Measurements from ENCODE around the gene GIPC3.
"Not testable (repeated sequence)": the region's sequence is repeated elsewhere in the genome, so short reads cannot be mapped to it uniquely, and the experiment has no call there.

Gene GIPC3

DNA sequence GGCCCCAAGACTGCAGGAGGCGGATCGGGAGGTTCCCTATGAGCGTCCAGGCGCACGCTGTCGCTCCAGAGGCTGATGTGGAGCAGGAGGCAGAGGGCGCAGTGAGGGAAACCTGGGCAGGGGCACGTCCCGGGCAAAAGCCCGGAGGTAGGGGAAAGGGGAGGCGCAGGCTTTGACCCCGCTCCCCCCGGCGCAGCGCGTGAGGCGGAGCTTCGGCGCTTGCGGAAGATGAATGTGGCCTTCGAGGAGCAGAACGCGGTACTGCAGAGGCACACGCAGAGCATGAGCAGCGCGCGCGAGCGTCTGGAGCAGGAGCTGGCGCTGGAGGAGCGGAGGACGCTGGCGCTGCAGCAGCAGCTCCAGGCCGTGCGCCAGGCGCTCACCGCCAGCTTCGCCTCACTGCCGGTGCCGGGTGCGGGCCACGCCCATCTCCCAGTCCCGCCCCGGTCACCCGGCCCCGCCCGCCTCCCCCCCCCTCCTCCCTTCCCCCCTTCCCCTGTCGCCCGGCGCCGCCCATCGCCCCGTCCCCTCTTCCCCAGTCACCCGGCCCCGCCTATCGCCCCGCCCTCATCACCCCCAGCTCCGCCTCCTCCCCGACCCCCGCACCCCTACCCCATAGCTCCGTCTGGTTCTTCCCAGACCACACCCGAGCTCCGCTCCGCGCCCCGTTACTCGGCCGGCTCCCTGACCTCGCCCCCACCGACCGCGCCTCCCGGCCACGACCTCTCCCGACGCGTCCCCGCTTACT lies 8.4 kb upstream of the GIPC3 start:
- no peak for DNase-seq (ENCODE audit: low read depth)

DNA sequence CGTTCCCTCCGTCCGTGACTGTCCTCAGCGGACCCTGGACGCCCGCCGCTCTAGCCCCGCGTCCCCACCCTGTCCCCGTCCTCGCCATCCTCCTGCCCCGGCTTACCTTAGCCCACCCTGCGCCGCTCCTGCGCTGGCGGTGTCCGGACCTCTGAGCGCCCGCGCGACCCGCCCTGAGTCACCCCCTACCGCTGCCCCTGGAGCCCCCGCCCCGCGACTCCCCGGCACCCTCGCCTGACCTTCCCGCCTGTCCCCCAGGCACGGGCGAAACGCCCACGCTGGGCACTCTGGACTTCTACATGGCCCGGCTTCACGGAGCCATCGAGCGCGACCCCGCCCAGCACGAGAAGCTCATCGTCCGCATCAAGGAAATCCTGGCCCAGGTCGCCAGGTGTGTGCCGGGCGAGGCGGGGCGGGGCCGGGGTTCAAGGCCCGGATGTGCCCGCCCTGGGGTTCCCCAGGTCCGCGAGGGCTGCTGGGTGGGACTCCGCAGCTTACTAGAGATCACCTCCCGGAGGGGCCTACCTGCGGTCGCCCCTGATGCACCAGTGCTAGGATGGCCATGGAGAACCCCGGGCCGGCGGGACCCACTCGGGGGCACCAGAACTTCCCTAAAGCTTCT lies 7.4 kb upstream of the GIPC3 start:
- no peak for DNase-seq (ENCODE audit: low read depth)

DNA sequence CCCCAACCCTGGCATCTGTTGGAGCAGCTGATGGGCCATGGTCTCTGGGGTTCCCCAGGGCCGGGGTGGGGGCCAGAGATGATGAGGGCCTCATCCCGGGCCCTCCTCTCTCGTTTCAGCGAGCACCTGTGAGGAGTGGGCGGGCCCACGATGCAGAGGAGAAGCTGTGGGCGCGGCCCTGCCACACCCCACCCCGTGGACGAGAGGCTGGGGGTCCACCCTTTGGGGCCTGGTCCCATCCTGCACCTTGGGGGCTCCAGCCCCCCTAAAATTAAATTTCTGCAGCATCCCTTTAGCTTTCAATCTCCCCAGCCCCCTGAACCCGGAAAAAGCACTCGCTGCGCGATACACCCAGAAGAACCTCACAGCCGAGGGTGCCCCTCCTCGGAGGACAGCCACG lies 6.9 kb upstream of the GIPC3 start:
- DNase-seq (ENCODE audit: low read depth) = no peak

DNA sequence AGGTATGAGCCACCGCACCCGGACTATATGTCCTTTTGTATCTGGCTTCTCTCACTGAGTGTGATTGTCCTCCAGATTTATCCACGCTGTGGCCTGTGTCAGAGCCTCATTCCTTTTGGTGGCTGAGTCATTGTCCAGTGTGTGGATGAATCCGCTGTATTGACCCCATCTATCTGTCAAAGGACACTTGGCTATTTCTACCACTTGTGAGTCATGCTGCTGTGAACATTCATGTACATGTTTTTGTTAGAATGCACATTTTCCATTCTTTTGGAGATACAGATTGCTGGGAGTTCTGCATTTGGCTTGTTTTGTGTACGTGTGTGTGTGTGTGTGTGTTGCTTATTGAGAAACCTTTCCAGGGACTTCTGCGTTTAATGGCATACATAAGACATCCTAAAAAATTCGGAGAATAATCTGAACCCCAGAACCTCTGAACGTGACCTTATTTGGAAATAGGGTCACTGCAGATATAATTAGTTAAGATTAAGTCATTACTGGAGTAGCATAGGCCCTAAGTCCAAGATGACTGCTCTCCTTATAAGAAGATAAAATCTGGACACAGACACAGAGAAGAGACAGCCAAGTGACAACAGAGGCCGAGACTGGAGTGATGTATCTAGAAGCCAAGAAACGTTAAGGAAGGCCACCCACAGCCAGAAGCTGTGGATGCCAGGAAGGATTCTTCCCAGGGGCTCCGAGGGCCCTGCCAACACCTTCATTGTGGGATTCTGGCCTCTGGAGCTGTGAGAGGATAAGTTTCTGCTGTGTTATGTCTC lies 4.9 kb upstream of the GIPC3 start:
- DNase-seq (ENCODE audit: low read depth) = no peak

DNA sequence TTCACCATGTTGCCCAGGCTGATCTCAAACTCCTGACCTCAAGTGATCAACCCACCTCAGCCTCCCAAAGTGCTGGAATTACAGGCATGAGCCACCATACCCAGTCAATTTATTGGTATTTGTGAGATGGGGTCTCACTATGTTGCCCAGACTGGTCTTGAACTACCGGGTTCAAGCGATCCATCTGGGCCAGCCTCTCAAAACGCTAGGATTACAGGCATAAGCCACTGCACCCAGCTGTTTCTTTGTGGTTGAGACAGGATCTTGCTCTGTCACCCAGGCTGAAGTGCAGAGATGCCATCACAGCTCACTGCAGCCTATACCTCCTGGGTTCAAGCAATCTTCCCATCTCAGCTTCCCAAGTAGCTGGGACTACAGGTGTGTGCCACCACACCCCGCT lies 3.5 kb upstream of the GIPC3 start:
- DNase-seq (ENCODE audit: low read depth) = not testable (repeated sequence)

DNA sequence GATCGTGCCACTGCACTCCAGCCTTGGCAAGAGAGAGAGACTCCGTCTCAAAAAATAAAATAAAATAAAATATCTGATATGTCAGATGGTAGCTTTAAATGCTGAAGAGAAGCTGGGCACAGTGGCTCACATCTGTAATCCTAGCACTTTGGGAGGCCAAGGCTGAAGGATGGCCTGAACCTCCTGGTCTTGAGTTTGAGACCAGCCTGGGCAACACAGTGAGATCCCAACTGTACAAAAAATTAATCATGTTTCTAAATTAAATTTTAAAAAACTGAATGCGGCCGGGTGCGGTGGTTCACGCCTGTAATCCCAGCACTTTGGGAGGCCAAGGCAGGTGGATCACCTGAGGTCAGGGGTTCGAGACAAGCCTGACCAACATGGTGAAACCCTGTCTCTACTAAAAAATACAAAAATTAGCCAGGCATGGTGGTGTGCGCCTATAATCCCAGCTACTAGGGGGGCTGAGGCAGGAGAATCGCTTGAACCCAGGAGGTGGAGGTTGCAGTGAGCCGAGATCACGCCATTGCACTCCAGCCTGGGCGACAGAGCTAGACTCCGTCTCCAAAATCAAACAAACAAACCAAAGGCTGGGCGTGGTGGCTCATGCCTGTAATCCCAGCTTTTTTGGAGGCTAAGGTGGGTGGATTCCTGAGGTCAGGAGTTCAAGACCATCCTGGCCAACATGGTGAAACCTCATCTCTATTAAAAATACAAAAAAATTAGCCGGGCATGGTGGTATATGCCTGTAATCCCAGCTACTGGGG lies 1.1 kb upstream of the GIPC3 start:
- not testable (repeated sequence) for DNase-seq (ENCODE audit: low read depth)

DNA sequence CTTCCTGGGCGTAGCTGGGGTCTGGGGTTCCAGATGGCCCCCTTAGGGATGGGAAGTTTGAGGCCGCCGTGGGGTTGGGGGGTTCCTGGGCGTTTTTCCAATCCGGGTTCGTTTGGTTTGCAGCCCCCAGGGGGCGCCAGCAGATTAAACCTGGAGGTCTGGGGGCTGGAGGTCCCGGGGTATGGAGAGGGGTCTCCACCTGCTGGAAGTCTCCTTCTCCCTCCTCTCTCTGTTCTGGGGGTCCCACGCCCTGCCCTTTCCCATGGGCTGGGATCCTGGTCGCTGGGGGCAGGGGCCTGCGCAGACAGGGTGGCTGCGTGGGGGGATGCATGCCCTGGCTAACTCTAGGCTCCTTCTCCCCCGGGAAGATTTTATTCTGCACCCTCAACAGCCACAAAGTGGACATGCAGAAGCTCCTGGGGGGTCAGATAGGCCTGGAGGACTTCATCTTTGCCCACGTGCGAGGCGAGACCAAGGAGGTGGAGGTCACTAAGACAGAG lies 899 bp downstream of the GIPC3 start:
- DNase-seq (ENCODE audit: low read depth) = peak; percentile 21

DNA sequence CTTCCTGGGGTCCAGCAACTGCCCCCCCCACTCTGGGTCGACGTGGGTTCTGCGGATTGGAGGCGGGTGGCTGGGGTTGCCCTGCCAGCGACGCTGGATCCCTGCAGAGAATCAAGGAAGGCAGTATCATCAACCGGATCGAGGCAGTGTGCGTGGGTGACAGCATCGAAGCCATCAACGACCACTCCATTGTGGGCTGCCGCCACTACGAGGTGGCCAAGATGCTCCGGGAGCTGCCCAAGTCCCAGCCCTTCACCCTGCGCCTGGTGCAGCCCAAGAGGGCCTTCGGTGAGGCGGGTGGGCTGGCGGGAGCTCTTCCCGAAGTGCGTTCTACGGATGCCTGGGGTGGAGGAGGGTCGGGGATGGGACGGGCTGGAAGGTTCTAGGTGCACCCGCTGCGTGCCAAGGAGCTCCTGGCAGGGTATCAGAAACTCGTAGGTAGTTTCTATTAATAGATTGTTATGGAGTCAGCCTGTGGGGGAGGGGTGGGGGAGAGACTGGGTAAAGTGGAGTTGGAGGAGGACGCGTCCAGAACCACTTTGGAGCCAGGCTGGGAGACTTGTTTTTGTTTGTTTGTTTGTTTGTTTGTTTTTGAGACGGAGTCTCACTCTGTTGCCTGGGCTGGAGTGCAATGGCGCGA lies 1.5 kb downstream of the GIPC3 start:
- no peak for DNase-seq (ENCODE audit: low read depth)

DNA sequence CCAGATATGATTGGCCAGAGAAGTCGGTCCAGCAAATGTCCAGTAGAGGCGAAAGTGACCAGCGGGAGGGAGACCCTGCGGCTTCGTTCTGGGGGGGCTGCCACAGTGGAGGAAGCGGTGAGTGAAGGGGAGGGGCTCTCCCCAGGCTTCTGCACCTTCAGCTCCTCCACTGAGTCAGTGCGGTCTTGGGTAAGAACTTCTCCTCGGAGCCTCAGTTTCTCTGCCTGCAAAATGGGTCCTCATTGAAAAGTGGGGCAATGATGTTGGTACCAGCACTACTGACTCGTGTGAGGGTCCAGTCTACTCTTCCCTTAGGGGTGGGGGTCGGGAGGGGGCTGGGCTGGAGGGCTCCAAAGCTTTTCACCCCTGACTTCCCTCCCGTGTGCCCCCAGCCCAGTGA lies 4.2 kb downstream of the GIPC3 start:
- DNase-seq (ENCODE audit: low read depth) = no peak

DNA sequence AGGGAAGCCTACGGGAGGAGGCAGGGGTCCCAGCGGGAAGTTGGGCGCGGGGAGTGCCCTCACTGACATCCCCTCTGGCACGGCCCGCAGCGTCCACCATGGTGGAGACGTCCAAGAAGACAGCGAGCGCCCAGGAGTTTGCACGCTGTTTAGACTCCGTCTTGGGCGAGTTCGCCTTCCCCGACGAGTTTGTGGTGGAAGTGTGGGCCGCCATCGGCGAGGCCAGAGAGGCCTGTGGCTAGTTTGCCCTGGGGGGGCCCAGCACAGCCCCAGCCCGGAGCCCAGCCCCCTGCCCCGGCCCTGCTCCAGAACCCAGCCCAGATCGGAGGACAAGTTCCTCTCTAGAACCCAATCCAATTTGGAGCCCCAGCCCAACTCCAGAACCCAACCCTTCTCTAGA lies 4.7 kb downstream of the GIPC3 start:
- DNase-seq (ENCODE audit: low read depth) = no peak

DNA sequence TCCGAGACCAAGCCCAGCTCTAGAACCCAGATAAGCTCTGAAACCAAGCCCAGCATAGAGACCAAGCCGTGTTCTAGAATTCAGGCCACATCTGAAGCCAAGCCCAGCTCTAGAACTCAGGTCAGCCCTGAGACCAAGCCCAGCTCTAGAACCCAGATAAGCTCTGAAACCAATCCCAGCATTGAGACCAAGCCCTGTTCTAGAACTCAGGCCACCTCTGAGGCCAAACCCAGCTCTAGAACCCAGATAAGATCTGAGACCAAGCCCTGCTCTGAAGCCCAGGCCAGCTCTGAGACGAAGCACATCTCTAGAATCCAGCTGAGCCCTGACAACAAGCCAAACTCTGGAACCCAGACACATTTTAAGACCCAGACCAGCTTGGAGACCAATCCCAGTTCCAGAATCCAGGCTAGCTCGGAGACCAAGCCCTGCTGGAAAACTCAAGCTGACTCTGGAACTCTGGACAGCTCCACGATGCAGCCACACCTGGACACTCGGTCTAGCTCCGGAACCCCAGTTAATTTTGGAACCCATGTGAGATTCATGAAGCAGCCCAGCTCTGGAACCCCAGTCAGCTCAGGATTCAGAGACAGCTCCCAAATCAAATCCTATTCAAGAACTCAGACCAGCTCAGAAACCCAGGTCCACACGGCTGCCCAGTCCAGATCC lies 5.8 kb downstream of the GIPC3 start:
- DNase-seq (ENCODE audit: low read depth) = no peak

DNA sequence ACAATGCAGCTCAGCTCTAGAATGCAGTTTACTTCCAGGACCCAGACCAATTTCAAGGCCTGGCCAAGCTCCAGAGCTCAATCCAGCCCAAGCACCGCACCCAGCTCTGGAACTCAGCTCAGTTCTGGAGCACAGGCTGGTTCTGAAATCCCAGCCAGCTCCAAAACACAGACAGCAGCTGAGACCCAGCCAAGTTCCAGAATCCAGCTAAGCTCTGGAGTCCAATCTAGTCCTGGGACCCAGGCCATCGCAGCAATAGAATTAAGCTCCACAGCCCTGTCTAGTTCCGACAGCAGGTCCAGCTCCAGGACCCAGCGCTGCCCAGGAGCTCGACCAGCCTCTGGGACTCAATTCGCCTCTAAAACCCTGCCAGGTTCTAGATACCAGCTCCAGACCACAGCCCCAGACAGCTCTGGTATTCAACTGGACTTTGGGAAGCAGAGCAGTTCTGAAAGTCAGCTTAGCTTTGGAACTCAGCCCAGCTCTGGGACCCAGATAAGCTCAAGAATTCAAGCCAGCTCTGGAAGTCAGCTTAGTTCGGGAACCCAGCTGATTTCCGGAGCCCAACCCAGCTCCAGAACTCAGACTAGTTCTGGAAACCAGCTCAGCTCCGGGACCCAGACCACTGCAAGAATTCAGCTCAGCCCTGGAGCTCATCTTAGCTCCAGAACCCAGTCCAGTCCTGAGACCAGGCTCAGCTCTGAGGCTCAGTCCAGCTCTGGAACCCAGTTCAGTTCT lies 6.8 kb downstream of the GIPC3 start:
- no peak for DNase-seq (ENCODE audit: low read depth)

DNA sequence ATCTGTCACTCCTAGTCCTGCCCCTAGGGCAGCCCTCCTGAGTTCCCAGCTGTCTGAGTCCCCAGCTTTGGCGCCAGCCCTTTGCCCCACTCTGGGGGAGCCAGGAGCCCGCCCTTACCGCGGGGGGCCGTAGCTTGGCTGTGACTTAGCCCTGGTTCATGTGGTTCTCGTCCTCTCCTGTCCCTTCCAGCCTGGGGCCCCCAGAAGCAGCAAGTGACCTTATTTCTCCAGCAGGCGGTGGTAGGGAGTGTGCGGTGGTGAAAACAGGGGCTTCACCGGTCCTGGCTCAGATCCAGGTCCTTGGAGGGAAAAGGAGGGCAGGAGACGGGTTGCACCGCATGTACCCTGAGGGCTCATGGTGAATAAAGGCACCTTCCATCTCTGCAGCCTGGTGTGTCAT lies 7.9 kb downstream of the GIPC3 start:
- DNase-seq (ENCODE audit: low read depth) = no peak

DNA sequence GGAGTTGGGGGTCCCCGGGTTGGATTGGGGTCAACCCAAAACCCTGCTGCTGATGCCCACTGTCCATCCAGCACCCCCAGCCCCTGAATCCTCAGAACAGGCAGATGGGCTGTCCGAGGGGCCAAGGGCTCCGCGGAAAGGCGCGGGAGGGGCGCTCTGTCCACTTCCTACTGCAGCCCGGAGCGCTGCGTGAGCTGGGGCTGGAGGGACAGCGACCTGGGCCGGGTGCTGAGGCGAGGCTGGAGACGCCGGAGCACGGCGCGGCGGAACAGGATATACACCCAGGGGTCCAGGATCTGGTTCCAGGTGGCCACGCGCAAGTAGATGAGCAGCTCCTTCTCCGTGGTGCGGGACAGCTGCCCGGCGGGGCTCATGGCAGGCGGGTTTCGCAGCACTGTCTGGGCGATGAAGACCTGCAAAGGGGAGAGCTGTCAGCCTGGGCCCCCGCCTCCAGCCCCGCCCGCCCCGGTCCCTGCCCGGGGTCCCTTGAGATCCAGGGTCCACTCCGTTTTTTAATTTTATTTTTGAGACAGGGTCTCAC lies 10.3 kb downstream of the GIPC3 start:
- no peak for DNase-seq (ENCODE audit: low read depth)

DNA sequence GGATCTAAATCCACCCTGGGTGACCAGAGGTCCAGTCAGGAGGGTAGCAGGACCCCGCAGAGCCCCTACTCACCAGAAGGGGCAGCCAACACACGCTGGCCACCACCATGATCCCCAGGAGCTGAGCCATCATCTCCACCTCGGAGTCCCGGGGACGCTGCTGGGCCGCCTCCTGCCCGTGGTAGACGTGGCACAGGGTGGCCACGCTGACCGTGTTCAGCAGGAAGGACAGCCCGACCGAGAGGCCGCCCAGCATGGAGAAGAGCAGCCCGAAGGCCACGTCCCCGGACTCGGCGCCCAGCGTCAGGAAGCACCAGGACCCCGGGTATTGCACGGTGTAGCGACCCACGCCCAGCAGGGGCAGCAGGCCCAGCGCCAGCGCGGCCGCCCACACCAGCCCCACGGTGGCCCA lies 14.5 kb downstream of the GIPC3 start:
- DNase-seq (ENCODE audit: low read depth) = no peak

DNA sequence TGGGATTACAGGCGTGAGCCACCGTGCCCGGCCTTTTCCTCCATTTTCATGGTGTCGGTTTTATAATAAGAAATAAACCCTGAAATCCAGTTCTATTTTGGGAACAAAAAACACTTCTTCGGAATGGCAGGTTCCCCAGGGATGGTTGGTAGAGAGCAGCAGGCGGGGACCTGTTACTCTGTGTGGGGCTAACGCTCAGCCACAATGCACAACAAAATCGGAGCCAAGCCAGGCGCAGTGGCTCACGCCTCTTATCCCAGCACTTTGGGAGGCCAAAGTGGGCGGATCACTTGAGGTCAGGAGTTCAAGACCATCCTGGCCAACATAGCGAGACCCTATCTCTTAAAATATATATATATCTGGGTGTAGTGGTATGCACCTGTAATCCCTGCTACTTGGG lies 15.7 kb downstream of the GIPC3 start:
- no peak for DNase-seq (ENCODE audit: low read depth)

DNA sequence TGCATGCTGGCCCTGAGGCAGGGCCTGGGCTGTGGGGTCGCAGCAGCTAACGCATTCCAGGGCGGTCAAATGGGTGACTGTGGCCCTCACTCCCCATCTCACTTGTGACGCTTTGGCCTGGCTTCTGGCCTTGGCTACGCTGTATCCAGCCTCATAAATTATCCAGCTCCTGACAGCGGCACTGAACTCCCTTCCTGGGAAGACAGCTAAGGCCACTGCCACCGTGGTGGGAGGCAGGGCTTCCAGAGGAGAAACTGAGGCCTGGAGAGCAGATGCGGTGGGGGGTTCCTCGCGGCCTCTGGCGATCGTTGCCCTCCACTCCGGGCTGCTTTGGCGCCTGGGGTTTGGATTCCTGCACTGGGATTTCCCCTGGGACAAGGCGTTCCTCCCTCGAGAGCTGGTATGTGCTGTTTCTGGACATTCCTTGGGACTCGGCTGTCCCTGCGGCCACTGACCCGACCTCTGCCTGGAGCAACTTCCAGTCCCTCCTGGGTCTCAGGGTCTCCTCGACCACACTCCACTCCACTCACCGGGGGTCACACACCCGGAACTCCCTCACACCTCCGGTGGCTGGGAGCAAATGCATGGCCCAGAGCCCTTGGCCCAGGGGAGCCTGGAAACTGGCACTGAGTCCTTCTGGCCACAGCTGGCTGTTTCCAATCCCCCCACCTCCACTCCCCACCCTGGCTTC lies 18.0 kb downstream of the GIPC3 start:
- DNase-seq (ENCODE audit: low read depth) = no peak

DNA sequence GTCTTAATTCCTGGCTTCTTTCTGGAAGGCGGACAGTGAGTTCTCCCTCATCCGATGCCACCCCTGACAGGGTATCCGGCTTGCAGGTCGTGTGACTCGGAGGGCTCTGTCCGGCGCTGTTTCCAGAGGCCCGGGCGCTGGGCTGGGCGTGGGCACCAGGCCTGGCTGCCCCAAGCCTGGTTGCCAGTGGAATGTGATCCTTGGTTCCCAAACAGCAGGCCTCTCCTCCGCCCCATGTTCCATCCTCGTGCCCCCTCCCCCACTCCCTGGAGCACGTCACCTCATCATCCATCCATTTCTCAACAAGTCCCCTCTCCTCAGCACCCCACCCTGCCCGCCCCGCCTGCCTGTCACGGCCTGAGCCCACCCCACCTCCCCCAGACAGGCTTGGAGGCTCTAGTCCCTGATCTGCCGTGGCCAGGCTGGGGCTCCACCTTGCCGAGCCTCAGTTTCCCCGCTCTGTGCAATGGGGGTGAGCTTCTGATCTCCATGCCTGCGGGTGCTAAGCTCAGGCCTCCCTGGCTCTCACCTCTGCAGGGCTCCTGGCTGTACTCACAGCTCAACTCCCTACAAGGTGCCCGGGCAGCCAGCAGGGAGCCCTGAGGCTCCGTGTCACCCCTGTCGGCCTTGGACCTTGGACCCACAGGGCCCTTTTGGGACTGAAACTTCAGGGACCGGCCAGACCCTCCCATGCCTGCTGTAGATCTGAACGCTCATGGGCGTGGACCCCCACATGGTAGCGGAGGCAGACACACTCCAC lies 19.1 kb downstream of the GIPC3 start:
- DNase-seq (ENCODE audit: low read depth) = no peak

DNA sequence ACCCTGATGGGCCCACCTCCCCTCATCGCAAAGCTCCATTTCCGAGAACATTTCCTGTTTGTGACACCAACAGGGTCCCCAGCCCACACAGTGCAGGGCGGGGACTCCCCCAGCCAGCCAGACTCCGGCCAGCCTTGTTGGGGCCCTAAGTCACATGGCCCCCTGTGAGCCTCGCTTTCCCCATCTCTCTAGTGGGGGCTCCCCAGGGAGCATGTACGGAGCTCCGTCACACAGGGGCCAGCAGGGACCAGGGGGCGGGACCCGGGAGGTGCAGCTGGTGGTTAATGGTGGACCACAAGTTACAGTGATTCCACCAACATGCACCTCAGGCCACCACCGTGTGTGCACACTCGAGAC lies 19.7 kb downstream of the GIPC3 start:
- peak; percentile 15 for DNase-seq (ENCODE audit: low read depth)
